PC-3 (cell line): ENCODE results near the gene ACBD5. TPM values are rescaled to one million over a fixed set of nuclear protein-coding genes. Genes with fewer than 3 reads are reported as not detected.

Source experiments
- ATAC-seq: fragments of 200-7000 bp; cut with Tn5 transposase; 2 replicates; pipeline ENCODE4 v1.9.1; 2020; ENCODE audit warnings: mild to moderate bottlenecking, moderate library complexity
- Bru-seq: library from RNA; stranded (reverse); fragments of 400-500 nt; gene quantifications from one replicate; lab custom pipeline; 2021; lab: Mats Ljungman, UMichigan
- BruChase-seq, 2 experiments: library from RNA; stranded (reverse); fragments of 400-500 nt; gene quantifications; one replicate each; lab custom pipeline; 2021; lab: Mats Ljungman, UMichigan
- BruUV-seq: library from RNA; stranded (reverse); fragments of 400-500 nt; replicated peaks from 2 replicates; lab custom pipeline; 2021; lab: Mats Ljungman, UMichigan
- CTCF ChIA-PET: fragments of 300-600 bp; sonication (Branson Sonifier 250); formaldehyde crosslinking; loops from one replicate; lab custom pipeline; 2022; ENCODE audit warnings: antibody characterized with exemption; lab: Charles Lee
- POLR2A ChIA-PET: fragments of 300-600 bp; sonication (Branson Sonifier 250); formaldehyde crosslinking; loops from one replicate; lab custom pipeline; 2022; ENCODE audit warnings: antibody characterized with exemption; ENCODE audit not compliant: unreplicated experiment; lab: Charles Lee
- DNase-seq: peaks from one replicate; pipeline ENCODE4 v3.0.0-alpha.2; 2015
- H2AFZ ChIP-seq: fragments of 300-600 bp; sonication (generic); 2 replicates; pipeline ENCODE4 v1.6.0; 2016; ENCODE audit warnings: antibody characterized with exemption, low read length
- H3F3A ChIP-seq: fragments of 300-600 bp; sonication (generic); one replicate; pipeline ENCODE4 v1.6.0; 2017; ENCODE audit warnings: antibody characterized with exemption, low read length, control low read depth, mild to moderate bottlenecking; ENCODE audit not compliant: unreplicated experiment
- H3K27ac ChIP-seq: fragments of 300-600 bp; sonication (generic); 2 replicates; pipeline ENCODE4 v1.5.1; 2016; ENCODE audit warnings: mild to moderate bottlenecking, low read length
- H3K27me3 ChIP-seq: fragments of 300-600 bp; sonication (generic); 2 replicates; pipeline ENCODE4 v1.6.1; 2016; ENCODE audit warnings: low read length, mixed read lengths
- H3K36me3 ChIP-seq: fragments of 300-600 bp; sonication (generic); 2 replicates; pipeline ENCODE4 v1.6.1; 2016; ENCODE audit warnings: low read depth, mixed run types, low read length, mixed read lengths
- H3K4me1 ChIP-seq: fragments of 300-600 bp; sonication (generic); 2 replicates; pipeline ENCODE4 v1.5.1; 2016; ENCODE audit warnings: low read length; ENCODE audit not compliant: insufficient read depth
- H3K4me2 ChIP-seq: fragments of 300-600 bp; sonication (generic); 2 replicates; pipeline ENCODE4 v1.6.0; 2016; ENCODE audit warnings: low read length
- H3K4me3 ChIP-seq: fragments of 300-600 bp; sonication (generic); 2 replicates; pipeline ENCODE4 v1.5.1; 2016; ENCODE audit warnings: mild to moderate bottlenecking, low read length, mixed read lengths
- H3K79me2 ChIP-seq: fragments of 300-600 bp; sonication (generic); 2 replicates; pipeline ENCODE4 v1.6.1; 2017; ENCODE audit warnings: low read length, mixed read lengths
- H3K9ac ChIP-seq: fragments of 300-600 bp; sonication (generic); 2 replicates; pipeline ENCODE4 v1.6.0; 2016; ENCODE audit warnings: mild to moderate bottlenecking, low read length
- H3K9me2 ChIP-seq: fragments of 300-600 bp; sonication (generic); replicated peaks from 2 replicates; pipeline ENCODE4 v1.6.1; 2016; ENCODE audit warnings: mixed run types, low read length, mixed read lengths
- H3K9me3 ChIP-seq: fragments of 300-600 bp; sonication (generic); 2 replicates; pipeline ENCODE4 v1.6.1; 2016; ENCODE audit warnings: low read length, mixed read lengths
- H4K20me1 ChIP-seq: fragments of 300-600 bp; sonication (generic); 2 replicates; pipeline ENCODE4 v1.6.1; 2016; ENCODE audit warnings: low read length, mixed read lengths
- CTCF ChIP-seq: fragments of 300-600 bp; sonication (generic); conservative IDR thresholded peaks from 2 replicates; pipeline ENCODE4 v1.5.1; 2017; ENCODE audit warnings: antibody characterized with exemption, low read depth, mild to moderate bottlenecking, low read length
- EZH2 ChIP-seq: fragments of 300-600 bp; sonication (generic); IDR thresholded peaks from one replicate; pipeline ENCODE4 v1.6.1; 2017; ENCODE audit warnings: antibody characterized with exemption, mild to moderate bottlenecking, low read length; ENCODE audit not compliant: unreplicated experiment
- EZH2phosphoT487 ChIP-seq: fragments of 300-600 bp; sonication (generic); IDR thresholded peaks from 2 replicates; pipeline ENCODE4 v1.6.1; 2018; ENCODE audit warnings: mild to moderate bottlenecking, antibody characterized with exemption, low read length, borderline replicate concordance
- intact Hi-C: fragments of 100-400 bp; cut with micrococcal nuclease; formaldehyde crosslinking; loops from 2 replicates; pipeline ENCODE4 v1.9.0; 2023
- long read RNA-seq: library from polyadenylated mRNA; unstranded; transcript quantifications from one replicate; pipeline ENCODE4 v2.0.0, GENCODE V29; 2021; ENCODE audit not compliant: unreplicated experiment
- total RNA-seq: library from RNA; depleted of rRNA; stranded (reverse); fragments of >200 nt; gene quantifications from 2 replicates; pipeline ENCODE4 v1.2.3, GENCODE V29; 2014; rRNA removed

ACBD5 gene, protein sequence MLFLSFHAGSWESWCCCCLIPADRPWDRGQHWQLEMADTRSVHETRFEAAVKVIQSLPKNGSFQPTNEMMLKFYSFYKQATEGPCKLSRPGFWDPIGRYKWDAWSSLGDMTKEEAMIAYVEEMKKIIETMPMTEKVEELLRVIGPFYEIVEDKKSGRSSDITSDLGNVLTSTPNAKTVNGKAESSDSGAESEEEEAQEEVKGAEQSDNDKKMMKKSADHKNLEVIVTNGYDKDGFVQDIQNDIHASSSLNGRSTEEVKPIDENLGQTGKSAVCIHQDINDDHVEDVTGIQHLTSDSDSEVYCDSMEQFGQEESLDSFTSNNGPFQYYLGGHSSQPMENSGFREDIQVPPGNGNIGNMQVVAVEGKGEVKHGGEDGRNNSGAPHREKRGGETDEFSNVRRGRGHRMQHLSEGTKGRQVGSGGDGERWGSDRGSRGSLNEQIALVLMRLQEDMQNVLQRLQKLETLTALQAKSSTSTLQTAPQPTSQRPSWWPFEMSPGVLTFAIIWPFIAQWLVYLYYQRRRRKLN
- total RNA-seq (10.7 and 12.3 TPM in 2 replicates), Bru-seq, nascent RNA (percentile 56 among the genes with signal in this experiment), BruChase-seq, experiment 1, labeled RNA remaining after a 6-hour chase (percentile 68 among the genes with signal in this experiment), BruChase-seq, experiment 2, labeled RNA remaining after a 2-hour chase (percentile 59 among the genes with signal in this experiment)
- long read RNA-seq, full-length matches to known transcripts, result 34 of 65 reads
- long read RNA-seq, partial matches to known transcripts, result 4 of 65 reads
- long read RNA-seq, other reads (novel, unspliced or antisense), result 27 of 65 reads

DNA sequence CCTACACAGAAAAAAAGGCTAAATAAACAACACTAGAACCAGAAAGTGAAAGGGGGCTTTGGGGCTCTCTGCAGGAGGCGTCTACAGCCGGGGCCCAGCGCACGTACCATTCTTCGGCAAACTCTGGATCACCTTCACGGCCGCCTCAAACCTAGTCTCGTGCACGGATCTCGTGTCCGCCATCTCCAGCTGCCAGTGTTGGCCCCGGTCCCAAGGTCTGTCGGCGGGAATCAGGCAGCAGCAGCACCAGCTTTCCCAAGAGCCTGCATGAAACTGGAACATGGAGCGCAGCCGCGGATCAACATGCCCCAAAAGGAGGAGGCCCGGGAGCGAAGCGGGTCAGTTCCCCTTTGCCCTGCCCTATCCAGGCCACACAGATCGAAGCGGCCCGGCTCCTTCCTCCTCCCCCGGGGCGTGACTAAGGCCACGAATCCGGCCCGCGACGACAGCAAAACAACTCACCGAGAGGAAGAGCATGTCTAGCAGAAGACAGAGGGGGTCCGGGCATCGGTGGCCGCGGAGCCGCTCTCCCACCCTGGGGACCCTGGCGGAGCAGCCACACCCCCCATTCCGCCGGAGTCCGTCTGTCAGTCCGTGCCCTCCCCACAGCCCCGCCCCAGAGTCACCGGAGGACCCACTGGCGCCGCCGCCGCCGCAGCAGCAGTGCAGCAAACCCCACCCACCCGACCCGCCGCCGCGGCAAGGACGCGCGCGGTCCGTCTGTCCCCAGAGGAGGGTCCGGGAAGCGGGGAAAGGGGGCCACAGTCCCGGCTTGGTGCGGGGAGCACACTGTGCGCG lies at the start of gene ACBD5:
ACBD5 (minus strand) TSS at position 586 of the 798 bp plus-strand sequence; CDS start at position 477, 109 bp downstream.
- peaks cover 49% of the 10 kb centered on the region for H3K79me2 ChIP-seq
- intact Hi-C loops, result loop anchor here (2.0 kb wide), 1 partner anchor 86 kb away; the partner anchor contains the start of genes MASTL and YME1L1
- peak within 1 kb of the TSS; percentile 89 for H3K4me2 ChIP-seq
- no peaks in the 10 kb centered on the region for H4K20me1 ChIP-seq
- no TSS peak for BruUV-seq
- no peaks in the 10 kb centered on the region for H3K36me3 ChIP-seq
- H3K27ac ChIP-seq, result peak within 1 kb of the TSS; percentile 80
- H2AFZ ChIP-seq, result peak within 1 kb of the TSS; percentile 96
- peak; percentile 67 for ATAC-seq
- peak; percentile 59 for DNase-seq
- CTCF ChIA-PET, result no interaction called here
- H3F3A ChIP-seq, result no peaks in the 10 kb centered on the region
- H3K4me1 ChIP-seq, result peaks cover 30% of the 10 kb centered on the region
- H3K9me2 ChIP-seq, result no peaks in the 10 kb centered on the region
- H3K9me3 ChIP-seq, result no peaks in the 10 kb centered on the region
- peak within 1 kb of the TSS; percentile 84 for H3K9ac ChIP-seq
- peak within 1 kb of the TSS; percentile 70 for H3K4me3 ChIP-seq
- TF ChIP-seq EZH2phosphoT487 (no peak), CTCF (no peak), EZH2 (no peak)
- POLR2A ChIA-PET, result interaction anchor here (0.6 kb wide), 1 partner anchor 97 kb away, joined by 17 read pairs; no protein-coding TSS in a partner anchor
- H3K27me3 ChIP-seq, result no peaks in the 10 kb centered on the region

DNA sequence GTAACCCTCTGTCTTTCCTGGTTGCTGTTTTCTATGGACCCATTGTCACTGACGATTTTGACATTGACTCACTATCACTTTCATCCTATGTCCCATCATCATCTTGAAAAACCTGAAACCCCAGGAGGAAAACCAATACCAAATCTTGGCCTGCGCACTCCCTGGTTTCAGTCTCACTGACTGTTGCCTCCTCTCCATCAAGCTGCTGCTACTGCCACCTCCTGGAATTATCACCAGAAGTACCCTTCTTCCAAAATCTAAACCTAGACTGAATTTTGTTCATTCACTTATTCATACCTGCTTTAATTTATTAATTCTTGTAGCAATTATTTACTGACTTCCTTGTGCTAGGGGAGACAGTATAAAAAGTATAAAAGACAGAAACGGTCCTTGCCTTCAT lies 44.5 kb upstream of the ACBD5 start:
- CTCF ChIA-PET, result interaction anchor here (1.2 kb wide), 1 partner anchor 61 kb away, joined by 5 read pairs; no protein-coding TSS in a partner anchor

More for the DNA sequence above, 44.5 kb upstream of the ACBD5 start:
- ATAC-seq, result peak; percentile 58
- H4K20me1 ChIP-seq, result no peaks in the 10 kb centered on the region
- H3K4me1 ChIP-seq, result no peaks in the 10 kb centered on the region
- H2AFZ ChIP-seq, result no peak overlapping the region
- DNase-seq, result peak; percentile 45
- no peak overlapping the region for H3K4me2 ChIP-seq
- BruUV-seq, result no TSS peak
- no peak overlapping the region for H3K27ac ChIP-seq
- TF ChIP-seq EZH2 (no peak), CTCF (peak; percentile 54), EZH2phosphoT487 (no peak)
- intact Hi-C loops, result loop anchor here (1.0 to 5.0 kb wide), 2 partner anchors 61 to 62 kb away; no protein-coding TSS in a partner anchor
- H3K9ac ChIP-seq, result no peak overlapping the region
- POLR2A ChIA-PET, result no interaction called here
- H3K79me2 ChIP-seq, result no peaks in the 10 kb centered on the region
- H3K27me3 ChIP-seq, result no peaks in the 10 kb centered on the region
- H3K4me3 ChIP-seq, result no peak overlapping the region
- no peaks in the 10 kb centered on the region for H3K9me3 ChIP-seq
- H3K9me2 ChIP-seq, result no peaks in the 10 kb centered on the region
- H3F3A ChIP-seq, result no peaks in the 10 kb centered on the region
- no peaks in the 10 kb centered on the region for H3K36me3 ChIP-seq
